SK-N-SH treated with all-trans-retinoic acid at 6 μM for 48 hours (cell line): ENCODE measurements around the gene ITM2B.

ENCODE experiments used
- ATAC-seq: fragments of 200-7000 bp; cut with Tn5 transposase; 3 replicates; pipeline ENCODE4 v1.9.1; 2020; ENCODE audit warnings: mild to moderate bottlenecking, moderate library complexity
- ARNTL ChIP-seq: fragments of 450-650 bp; formaldehyde crosslinking; IDR thresholded peaks from 2 replicates; pipeline ENCODE4 v1.5.0; 2020; ENCODE audit warnings: low read depth, mild to moderate bottlenecking, moderate library complexity, borderline replicate concordance
- BACH2 ChIP-seq: fragments of 250-450 bp; sonication (Bioruptor Pico); IDR thresholded peaks from 2 replicates; pipeline ENCODE4 v1.9.0; 2021; ENCODE audit warnings: mild to moderate bottlenecking, borderline replicate concordance
- CREB5 ChIP-seq: fragments of 250-450 bp; sonication (Bioruptor Pico); IDR thresholded peaks from 2 replicates; pipeline ENCODE4 v1.5.1; 2020; ENCODE audit warnings: low read depth, mild to moderate bottlenecking, moderate library complexity
- CSDC2 ChIP-seq: fragments of 250-450 bp; sonication (Bioruptor Pico); IDR thresholded peaks from 2 replicates; pipeline ENCODE4 v1.5.0; 2020; ENCODE audit warnings: mild to moderate bottlenecking, moderate library complexity
- ESRRG ChIP-seq: fragments of 250-450 bp; sonication (Bioruptor Pico); IDR thresholded peaks from 2 replicates; pipeline ENCODE4 v1.6.1; 2021; ENCODE audit warnings: mild to moderate bottlenecking
- GLIS3 ChIP-seq: fragments of 250-450 bp; sonication (Bioruptor Pico); IDR thresholded peaks from 2 replicates; pipeline ENCODE4 v1.5.0; 2020; ENCODE audit warnings: mild to moderate bottlenecking, moderate library complexity
- ISL1 ChIP-seq: fragments of 250-450 bp; sonication (Bioruptor Pico); IDR thresholded peaks from 2 replicates; pipeline ENCODE4 v2.1.2; 2022; ENCODE audit warnings: mild to moderate bottlenecking, moderate library complexity
- PATZ1 ChIP-seq: fragments of 250-450 bp; sonication (Bioruptor Pico); IDR thresholded peaks from 2 replicates; pipeline ENCODE4 v1.8.0; 2020; ENCODE audit warnings: mild to moderate bottlenecking, moderate library complexity, borderline replicate concordance
- POU6F1 ChIP-seq: fragments of 250-450 bp; sonication (Bioruptor Pico); IDR thresholded peaks from 2 replicates; pipeline ENCODE4 v1.8.0; 2021; ENCODE audit warnings: low read depth, mild to moderate bottlenecking, moderate library complexity, borderline replicate concordance
- PPARA ChIP-seq: fragments of 250-450 bp; sonication (Bioruptor Pico); IDR thresholded peaks from 2 replicates; pipeline ENCODE4 v1.5.0; 2020; ENCODE audit warnings: mild to moderate bottlenecking, borderline replicate concordance
- RARB ChIP-seq: fragments of 250-450 bp; sonication (Bioruptor Pico); IDR thresholded peaks from 2 replicates; pipeline ENCODE4 v1.8.0; 2021; ENCODE audit warnings: mild to moderate bottlenecking, moderate library complexity
- SNAI2 ChIP-seq: fragments of 250-450 bp; sonication (Bioruptor Pico); IDR thresholded peaks from 2 replicates; pipeline ENCODE4 v1.5.0; 2020; ENCODE audit warnings: mild to moderate bottlenecking, moderate library complexity
- TCF4 ChIP-seq: fragments of 250-450 bp; sonication (Bioruptor Pico); IDR thresholded peaks from 2 replicates; pipeline ENCODE4 v1.8.0; 2021; ENCODE audit warnings: mild to moderate bottlenecking, moderate library complexity, borderline replicate concordance
- TOX ChIP-seq: fragments of 250-450 bp; sonication (Bioruptor Pico); IDR thresholded peaks from 2 replicates; pipeline ENCODE4 v1.8.0; 2021; ENCODE audit warnings: mild to moderate bottlenecking, moderate library complexity, borderline replicate concordance
- TSHZ2 ChIP-seq: fragments of 250-450 bp; sonication (Bioruptor Pico); IDR thresholded peaks from 2 replicates; pipeline ENCODE4 v1.5.0; 2020; ENCODE audit warnings: mild to moderate bottlenecking, moderate library complexity
- ZC3H10 ChIP-seq: fragments of 250-450 bp; sonication (Bioruptor Pico); IDR thresholded peaks from 2 replicates; pipeline ENCODE4 v1.5.1; 2021; ENCODE audit warnings: mild to moderate bottlenecking, moderate library complexity
- ZFP3 ChIP-seq: fragments of 250-450 bp; sonication (Bioruptor Pico); IDR thresholded peaks from 2 replicates; pipeline ENCODE4 v1.5.0; 2020; ENCODE audit warnings: mild to moderate bottlenecking, moderate library complexity
- ZFP30 ChIP-seq: fragments of 450-650 bp; formaldehyde crosslinking; IDR thresholded peaks from 2 replicates; pipeline ENCODE4 v1.5.0; 2022; ENCODE audit warnings: mild to moderate bottlenecking, moderate library complexity
- ZNF8 ChIP-seq: fragments of 450-650 bp; formaldehyde crosslinking; IDR thresholded peaks from 2 replicates; pipeline ENCODE4 v1.5.0; 2020; ENCODE audit warnings: mild to moderate bottlenecking, moderate library complexity
- TF ChIP-seq, protein P1 (sequence below): fragments of 250-450 bp; sonication (Bioruptor Pico); IDR thresholded peaks from 2 replicates; pipeline ENCODE4 v1.5.1; 2021; ENCODE audit warnings: mild to moderate bottlenecking, moderate library complexity

The ITM2B gene

DNA sequence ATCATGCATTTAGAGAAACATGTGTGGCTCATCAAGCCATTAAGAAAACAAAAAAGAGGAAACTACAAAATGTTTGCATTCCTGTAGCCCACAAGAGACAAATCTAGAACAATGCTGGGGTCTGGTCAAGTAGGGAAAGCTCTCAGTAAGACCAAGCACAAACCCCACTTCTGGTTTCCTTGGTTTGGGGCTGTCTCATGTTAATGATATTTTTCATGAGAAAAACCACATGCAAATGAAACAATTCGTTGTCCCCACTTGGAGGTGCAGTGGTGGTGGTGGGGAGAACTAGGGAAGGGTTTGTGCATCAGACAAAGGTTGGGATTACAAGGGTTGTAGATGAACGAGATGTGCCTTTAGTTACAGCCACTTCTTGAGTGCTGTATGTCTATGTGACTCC, 63.5 kb downstream of the ITM2B start:
- TF ChIP-seq RARB (CRISPR knock-in tag) = no peak
- TF ChIP-seq ZFP3 (CRISPR knock-in tag) = no peak
- no peak for TF ChIP-seq ZFP30 (CRISPR knock-in tag)
- TF ChIP-seq BACH2 (CRISPR knock-in tag) = no peak
- TF ChIP-seq ISL1 (CRISPR knock-in tag) = no peak
- TF ChIP-seq CSDC2 (CRISPR knock-in tag) = no peak
- no peak for TF ChIP-seq ESRRG (CRISPR knock-in tag)
- TF ChIP-seq SNAI2 = no peak
- no peak for TF ChIP-seq TSHZ2 (CRISPR knock-in tag)
- TF ChIP-seq ZNF8 (CRISPR knock-in tag) = no peak
- no peak for TF ChIP-seq GLIS3 (CRISPR knock-in tag)
- TF ChIP-seq TCF4 (CRISPR knock-in tag) = no peak
- TF ChIP-seq ZC3H10 = no peak
- no peak for TF ChIP-seq PATZ1
- no peak for TF ChIP-seq CREB5 (CRISPR knock-in tag)
- TF ChIP-seq, protein P1, sequence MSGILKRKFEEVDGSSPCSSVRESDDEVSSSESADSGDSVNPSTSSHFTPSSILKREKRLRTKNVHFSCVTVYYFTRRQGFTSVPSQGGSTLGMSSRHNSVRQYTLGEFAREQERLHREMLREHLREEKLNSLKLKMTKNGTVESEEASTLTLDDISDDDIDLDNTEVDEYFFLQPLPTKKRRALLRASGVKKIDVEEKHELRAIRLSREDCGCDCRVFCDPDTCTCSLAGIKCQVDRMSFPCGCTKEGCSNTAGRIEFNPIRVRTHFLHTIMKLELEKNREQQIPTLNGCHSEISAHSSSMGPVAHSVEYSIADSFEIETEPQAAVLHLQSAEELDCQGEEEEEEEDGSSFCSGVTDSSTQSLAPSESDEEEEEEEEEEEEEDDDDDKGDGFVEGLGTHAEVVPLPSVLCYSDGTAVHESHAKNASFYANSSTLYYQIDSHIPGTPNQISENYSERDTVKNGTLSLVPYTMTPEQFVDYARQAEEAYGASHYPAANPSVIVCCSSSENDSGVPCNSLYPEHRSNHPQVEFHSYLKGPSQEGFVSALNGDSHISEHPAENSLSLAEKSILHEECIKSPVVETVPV (CRISPR knock-in tag) = no peak
- TF ChIP-seq ARNTL (CRISPR knock-in tag) = no peak
- TF ChIP-seq PPARA (CRISPR knock-in tag) = no peak
- TF ChIP-seq POU6F1 (CRISPR knock-in tag) = no peak
- no peak for ATAC-seq

- no peak for TF ChIP-seq ZFP30 (CRISPR knock-in tag)
- TF ChIP-seq CSDC2 (CRISPR knock-in tag) = no peak
- TF ChIP-seq TOX (CRISPR knock-in tag) = no peak
- no peak for TF ChIP-seq ZFP3 (CRISPR knock-in tag)
- no peak for TF ChIP-seq CREB5 (CRISPR knock-in tag)
- TF ChIP-seq, protein P1 (CRISPR knock-in tag) = no peak
- no peak for TF ChIP-seq POU6F1 (CRISPR knock-in tag)
- no peak for ATAC-seq
These were observed 64.3 kb downstream of the ITM2B start for GRCh38 chr13:48297131-48297786.
